ENCODE data around the gene UMOD.
"Not testable (repeated sequence)": the region's sequence is repeated elsewhere in the genome, so short reads cannot be mapped to it uniquely, and the experiment has no call there.

The UMOD gene

GRCh38 chr16:20320178-20320577 lies 32.3 kb downstream of the UMOD start:
- no peak for DNase-seq

DNA sequence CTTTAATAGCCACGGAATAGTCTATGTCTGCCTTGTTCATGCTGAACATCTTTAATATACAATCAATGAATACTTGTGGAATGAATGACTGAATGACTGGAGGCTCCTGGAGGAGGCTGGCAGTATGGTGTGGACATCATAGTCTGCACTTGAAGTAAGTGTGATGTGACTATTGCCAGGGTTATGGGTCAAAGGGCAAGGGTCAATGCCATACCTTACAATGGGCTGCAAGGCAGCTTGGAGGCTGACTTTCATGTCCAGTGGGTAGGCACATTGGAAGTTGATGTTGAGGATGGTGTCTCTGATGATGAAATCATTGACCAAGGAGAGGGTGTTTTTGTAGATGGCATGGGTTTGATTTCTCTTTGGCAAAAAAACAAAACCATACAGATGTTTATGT lies 33.1 kb downstream of the UMOD start:
- DNase-seq: no peak

- no peak for DNase-seq
Measured at GRCh38 chr16:20318437-20318836, 34.1 kb downstream of the UMOD start.

DNA sequence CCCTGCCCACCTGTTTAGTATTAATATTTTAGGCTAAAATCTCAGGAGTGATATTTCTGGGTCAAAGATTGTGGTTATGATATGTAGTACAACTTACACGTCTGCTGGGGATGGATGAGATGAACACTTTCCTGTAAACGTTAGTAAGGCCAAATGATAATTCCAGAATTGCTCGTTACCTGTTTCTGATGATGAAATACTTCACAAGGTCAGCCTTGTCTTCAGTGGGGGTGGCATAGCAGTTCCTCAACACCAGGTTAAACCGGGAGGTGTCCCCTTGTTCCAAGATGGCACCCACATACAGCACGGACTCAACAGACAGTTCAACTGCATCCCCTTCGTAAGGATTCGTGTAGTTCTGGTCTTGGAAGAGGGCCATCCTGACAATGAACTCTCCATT lies 34.5 kb downstream of the UMOD start:
- DNase-seq: no peak

DNA sequence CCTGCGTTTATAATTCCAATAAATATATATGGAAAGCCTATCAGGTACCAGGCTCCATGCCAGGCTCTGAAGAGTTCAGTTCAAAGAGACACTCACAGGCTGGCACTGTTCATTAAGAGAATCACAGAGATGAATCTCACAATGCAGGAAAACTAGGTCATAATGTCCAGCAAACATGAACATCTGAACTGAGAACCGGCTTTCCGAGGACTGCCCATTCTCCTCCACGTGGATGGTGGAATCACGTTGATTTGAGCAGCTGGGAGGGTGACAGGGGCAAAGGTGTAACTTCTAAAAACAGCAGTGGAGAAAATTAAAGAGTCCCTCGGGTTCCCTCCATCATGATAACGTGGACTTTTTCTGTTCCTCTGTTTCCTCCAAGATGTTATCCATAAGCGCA lies 35.4 kb downstream of the UMOD start:
- no peak for DNase-seq

DNA sequence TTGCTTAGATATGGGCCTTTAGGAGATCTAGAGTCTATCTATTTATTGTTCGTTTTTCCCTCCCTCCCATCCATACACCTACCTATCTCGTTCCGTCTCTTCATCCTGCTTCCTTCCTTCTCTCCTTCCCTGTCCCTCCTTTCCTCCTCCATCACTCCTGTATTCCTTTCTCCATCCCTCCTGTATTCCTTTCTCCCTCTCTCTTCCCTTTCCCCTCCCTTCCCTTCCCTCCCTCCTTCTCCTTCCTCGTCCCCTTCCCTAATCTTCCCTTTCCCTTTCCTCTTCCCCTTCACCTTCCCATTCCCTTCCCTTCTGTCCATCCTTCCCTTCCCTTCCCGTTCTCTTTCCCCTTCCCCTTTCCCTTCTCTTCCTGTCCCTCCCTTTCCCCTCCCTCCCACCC lies 35.8 kb downstream of the UMOD start:
- no peak for DNase-seq

- DNase-seq: no peak
Measured at GRCh38 chr16:20315764-20316163, 36.8 kb downstream of the UMOD start.

DNA sequence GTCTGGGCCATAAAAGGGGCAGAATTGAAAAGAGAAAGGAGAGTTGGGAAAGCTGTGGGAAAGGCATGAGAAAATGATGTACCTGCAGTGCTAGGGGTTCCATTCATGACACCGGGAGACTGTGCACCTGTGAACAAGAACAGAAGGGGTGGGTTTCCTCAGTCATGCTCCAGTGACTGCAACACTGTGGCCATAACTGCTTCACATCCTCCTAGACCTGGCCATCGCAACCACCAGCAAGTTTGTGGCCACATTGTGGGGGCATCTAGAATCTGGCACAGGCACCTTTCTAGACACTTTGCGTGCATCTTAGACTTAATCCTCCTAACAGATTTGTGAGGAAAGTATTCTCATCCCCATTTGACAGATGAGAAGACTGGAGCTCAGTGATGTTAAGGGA lies 37.9 kb downstream of the UMOD start:
- no peak for DNase-seq

DNA sequence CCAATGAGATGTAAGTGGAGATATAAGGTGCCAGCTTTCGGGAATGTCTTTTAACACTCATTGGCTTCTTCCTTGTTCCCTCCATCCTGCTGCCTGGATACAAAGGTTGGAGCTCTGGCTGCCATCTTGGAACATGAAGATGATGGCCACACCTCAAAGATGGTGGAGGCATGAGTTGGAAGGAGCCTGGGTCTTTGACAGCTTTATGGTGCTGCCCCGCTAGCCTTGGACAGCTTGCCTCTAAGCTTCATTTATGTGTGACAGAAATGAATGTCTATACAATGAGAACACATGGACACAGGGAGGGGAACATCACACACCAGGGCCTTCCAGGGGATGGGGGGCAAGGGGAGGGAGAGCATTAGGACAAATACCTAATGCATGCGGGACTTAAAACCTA lies 38.8 kb downstream of the UMOD start:
- DNase-seq: no peak

DNA sequence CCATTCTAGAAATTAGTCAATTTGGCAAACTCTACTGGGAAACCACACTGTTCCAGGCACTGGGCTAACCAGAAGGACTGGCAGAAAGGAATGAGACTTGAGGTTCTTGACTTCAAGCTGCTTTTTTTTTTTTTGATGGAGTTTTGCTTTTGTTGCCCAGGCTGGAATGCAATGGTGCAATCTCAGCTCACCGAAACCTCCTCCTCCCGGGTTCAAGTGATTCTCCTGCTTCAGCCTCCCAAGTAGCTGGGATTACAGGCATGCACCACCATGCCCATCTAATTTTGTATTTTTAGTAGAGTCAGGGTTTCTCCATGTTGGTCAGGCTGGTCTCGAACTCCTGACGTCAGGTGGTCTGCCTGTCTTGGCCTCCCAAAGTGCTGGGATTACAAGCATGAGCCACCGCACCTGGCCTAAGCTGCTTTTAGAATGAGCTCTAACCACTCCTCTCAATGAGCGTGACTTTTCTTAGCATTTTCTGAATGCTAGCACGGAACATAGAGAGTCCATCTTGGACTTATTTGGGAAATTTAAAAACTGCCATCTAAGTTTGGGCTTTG lies 39.9 kb downstream of the UMOD start:
- not testable (repeated sequence) for DNase-seq

GRCh38 chr16:20311548-20311947 lies 41.0 kb downstream of the UMOD start:
- DNase-seq: no peak

DNA sequence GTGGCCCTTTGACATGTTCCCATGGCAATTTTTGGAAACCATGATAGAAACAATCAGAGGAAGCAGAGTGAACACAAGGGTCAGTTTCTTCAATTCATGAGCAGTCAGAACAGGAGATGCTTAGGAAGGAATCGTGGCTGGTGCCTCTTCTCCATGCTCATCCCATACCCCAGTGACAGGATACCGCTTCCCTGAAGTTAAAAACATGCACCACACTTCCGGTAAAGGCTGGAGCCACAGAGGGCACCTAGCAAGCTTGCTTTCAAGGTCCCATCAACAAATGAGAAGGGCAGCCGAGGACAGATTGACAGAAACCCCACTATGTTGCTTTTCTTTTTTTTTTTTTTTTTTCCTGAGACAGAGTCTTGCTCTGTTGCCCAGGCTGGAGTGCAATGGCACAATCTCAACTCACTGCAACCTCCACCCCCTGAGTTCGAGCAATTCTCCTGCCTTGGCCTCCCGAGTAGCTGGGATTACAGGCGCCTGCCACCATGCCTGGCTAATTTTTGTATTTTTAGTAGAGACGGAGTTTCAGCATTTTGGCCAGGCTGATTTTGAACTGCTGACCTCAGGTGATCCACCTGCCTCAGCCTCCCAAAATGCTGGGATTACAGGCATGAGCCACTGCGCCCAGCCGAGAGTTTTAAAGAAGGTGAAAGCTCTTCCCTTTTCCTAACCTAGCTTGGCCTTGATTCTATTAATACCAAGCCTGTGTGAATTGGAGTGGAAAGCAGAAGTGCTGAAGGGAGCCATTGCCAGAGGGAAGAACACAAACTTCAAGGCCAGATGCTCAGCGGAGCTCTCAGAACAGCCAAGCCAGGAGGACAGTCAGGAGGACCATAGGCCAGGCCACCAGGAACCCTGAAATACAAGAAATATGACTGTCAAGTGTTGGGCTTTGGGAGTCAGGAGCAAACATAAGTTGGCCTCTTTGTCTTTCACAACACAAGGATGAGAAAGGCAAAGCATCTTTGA lies 41.8 kb downstream of the UMOD start:
- DNase-seq: no peak

DNA sequence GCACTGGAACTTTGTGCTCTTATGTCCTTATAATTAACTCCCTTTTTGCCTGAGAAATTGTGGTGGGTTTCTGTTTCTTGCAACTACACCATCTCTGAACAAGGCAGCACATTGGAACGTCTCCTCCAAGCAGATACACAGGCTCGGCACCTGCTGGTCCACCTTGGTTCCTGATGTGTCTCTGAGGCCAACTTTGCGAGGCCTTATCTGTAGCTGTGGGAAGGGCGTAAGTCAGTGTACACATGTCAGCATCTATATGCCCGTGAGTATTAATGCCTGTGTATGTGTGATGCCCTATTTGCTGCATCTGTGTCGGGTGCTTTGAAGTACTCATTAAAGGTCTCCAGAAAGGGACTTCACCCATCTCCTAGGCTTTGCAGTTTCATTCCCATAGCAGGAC lies 42.7 kb downstream of the UMOD start:
- DNase-seq: no peak

- DNase-seq: no peak
Measured at GRCh38 chr16:20308801-20309590, 43.5 kb downstream of the UMOD start.

- DNase-seq: no peak
Measured at GRCh38 chr16:20308266-20308665, 44.2 kb downstream of the UMOD start.

- no peak for DNase-seq
Measured at GRCh38 chr16:20307791-20308190, 44.7 kb downstream of the UMOD start.

DNA sequence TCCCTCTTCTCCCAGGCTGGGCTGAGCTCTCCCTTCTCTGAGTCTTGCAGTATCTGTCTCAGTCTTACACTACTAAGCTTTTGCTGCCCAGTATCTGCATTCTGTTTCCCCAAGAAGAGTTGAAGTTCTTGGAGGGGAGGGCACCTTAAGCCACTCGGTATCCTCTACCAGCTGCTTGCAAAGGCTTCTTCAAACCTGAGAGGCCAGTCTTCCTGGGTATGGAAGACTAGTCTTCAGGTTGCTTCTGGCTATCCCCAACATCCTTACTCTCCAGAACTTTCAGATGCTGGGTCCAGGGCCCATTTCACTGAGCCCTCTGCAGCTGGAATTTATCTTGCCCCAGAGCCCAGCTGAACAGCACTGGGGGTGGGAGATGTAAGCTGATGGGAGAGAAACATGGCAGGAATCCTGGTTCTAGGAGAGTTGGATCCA lies 45.3 kb downstream of the UMOD start:
- no peak for DNase-seq

- DNase-seq: no peak
Measured at GRCh38 chr16:20306401-20306800, 46.1 kb downstream of the UMOD start.

DNA sequence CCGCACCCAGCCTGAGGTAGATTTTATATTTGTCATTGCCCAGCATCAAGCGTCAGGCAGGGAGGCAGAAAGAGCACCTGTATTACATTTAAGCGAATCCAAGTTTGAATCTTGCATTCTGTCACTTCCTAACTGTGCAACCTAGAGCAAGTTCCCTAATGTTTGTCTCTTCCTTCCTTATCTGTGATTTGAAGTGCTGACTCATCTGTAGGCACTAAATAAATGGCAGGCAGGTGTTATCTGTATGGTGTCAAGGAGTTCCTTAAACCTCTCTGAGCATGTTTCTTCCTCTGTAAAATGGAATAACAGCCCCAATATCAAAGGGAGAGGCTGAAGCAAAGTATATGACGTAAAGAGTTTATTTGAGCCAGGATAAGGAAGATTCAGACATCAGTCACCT lies 49.5 kb downstream of the UMOD start:
- DNase-seq: no peak

GRCh38 chr16:20302389-20302788 lies 50.1 kb downstream of the UMOD start:
- DNase-seq: no peak

DNA sequence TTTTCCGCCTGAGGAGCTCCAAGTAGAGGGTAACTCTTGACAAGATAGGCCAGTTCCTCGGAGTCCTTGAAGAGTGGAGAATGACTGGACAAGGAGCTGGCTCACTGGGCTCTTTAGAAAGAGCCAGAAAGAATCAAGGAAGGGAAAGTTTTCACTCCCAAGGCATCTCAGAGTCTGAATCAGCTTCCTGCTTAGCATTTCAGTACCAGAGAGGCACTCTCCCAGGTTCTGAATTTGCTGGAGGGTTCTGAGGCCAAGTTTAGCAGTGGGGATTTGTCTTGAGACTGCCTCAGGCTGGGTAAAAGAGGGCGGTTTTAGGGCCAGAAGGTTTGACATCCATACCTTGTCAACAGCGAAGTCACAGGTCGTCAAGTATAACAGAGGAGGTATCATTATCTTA lies 50.7 kb downstream of the UMOD start:
- no peak for DNase-seq

- DNase-seq: no peak
Measured at GRCh38 chr16:20300312-20301097, 52.0 kb downstream of the UMOD start.

DNA sequence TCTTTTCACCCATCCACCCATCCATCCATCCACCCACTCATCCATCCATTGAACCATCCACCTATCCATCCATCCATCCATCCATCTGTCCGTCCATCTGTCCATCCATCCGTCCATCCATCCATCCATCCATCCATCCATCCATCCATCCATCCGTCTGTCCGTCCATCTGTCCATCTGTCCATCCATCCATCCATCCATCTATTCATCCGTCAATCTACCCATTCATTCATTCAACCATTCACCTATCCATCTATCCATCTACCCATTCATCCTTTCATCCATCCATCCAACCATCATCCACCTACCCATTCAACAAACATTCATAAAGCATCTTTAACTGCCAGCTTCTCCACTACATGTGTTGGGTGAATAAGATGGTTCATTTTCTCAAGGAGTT lies 54.1 kb downstream of the UMOD start:
- DNase-seq: no peak
